ENCODE results near the gene GRID1. TPM values are rescaled to one million over a fixed set of nuclear protein-coding genes. Genes with fewer than 3 reads are reported as not detected.

Gene GRID1
- total RNA-seq, 1 experiment from 2014 or later = not detected

DNA sequence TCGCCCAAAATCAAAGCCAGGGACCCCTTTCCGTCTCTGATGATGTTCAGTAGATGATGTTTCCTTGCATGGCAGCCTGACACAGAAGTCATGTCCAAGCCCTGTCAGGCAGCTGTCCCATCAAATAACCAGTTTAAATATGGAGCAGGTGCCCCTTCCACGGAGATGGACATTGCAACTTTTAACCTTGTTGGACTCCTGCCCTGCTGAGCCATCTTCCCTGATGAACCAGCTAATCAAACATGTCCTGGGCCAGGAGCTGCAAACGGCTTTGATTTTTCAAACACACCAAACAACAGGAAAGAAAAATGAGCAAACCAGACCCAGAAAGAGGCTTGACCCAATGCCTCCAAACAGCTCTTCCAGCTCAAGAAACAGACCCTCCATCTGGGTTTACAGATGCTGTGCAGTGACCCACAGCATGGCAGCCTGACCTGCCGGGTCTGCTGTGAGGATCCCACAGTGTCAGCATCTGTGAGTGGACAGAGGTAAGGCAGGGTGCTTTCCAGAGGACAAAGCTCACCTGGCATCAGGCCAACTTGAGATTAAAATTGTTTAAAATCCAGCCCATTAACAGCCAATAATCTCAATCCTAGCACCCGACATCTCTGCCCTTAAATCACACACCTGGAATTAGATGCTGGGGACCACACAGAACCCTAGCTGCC is 372.6 kb downstream of the GRID1 start:
- intact Hi-C loops (cut with micrococcal nuclease; ENCODE audit: unreplicated experiment) = no loop called here

DNA sequence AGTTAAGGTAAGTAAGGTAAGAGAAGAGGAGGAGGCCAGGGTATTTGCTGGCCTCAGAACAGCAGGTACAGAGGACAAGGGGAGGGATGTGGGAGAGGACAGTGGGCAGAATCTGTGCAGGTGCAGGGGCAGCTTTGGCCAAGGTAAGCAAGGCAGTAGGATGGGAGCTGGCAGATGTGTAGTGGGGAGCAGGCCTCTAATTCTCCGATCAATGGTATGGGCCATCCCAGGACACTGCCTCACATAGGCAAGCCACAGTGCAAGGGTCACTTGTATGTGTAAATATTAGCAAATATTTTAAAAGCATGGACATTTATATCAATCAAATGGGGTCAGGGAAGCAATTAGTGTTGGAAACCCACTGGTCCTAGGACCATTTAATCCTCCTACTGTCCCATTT is 373.5 kb downstream of the GRID1 start:
- ChIA-PET CTCF (no interaction called here), POLR2A (ENCODE audit: unreplicated experiment) (no interaction called here)
- H3K36me3 ChIP-seq (ENCODE audit: low read depth) = no peaks in the 10 kb centered on the region
- no peaks in the 10 kb centered on the region for H3K9me3 ChIP-seq (ENCODE audit: insufficient read depth, low read depth)
- H4K20me1 ChIP-seq (ENCODE audit: insufficient read depth) = no peaks in the 10 kb centered on the region
- H3K79me2 ChIP-seq (ENCODE audit: low read depth) = no peaks in the 10 kb centered on the region
- no peak overlapping the region for H3K4me3 ChIP-seq
- no peak overlapping the region for H2AFZ ChIP-seq
- no TSS peak for BruUV-seq (replicated peaks)
- no peaks in the 10 kb centered on the region for H3K27me3 ChIP-seq (ENCODE audit: insufficient read depth, low read depth)
- H3F3A ChIP-seq (ENCODE audit: insufficient read depth, low read depth) = no peaks in the 10 kb centered on the region
- H3K9me2 ChIP-seq (ENCODE audit: insufficient read depth) = no peaks in the 10 kb centered on the region
- no peak overlapping the region for H3K27ac ChIP-seq
- TF ChIP-seq EZH2 (IDR thresholded peaks at IDR 0.05; ENCODE audit: low read depth) = no peak
- TF ChIP-seq, protein P1, sequence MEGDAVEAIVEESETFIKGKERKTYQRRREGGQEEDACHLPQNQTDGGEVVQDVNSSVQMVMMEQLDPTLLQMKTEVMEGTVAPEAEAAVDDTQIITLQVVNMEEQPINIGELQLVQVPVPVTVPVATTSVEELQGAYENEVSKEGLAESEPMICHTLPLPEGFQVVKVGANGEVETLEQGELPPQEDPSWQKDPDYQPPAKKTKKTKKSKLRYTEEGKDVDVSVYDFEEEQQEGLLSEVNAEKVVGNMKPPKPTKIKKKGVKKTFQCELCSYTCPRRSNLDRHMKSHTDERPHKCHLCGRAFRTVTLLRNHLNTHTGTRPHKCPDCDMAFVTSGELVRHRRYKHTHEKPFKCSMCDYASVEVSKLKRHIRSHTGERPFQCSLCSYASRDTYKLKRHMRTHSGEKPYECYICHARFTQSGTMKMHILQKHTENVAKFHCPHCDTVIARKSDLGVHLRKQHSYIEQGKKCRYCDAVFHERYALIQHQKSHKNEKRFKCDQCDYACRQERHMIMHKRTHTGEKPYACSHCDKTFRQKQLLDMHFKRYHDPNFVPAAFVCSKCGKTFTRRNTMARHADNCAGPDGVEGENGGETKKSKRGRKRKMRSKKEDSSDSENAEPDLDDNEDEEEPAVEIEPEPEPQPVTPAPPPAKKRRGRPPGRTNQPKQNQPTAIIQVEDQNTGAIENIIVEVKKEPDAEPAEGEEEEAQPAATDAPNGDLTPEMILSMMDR (conservative IDR thresholded peaks at IDR 0.05) = no peak
- H3K4me2 ChIP-seq = no peak overlapping the region
- DNase-seq = no peak
- intact Hi-C loops (cut with micrococcal nuclease; ENCODE audit: unreplicated experiment) = no loop called here
- H3K4me1 ChIP-seq (replicated peaks; ENCODE audit: insufficient read depth) = no peaks in the 10 kb centered on the region

More for the DNA sequence above, 372.6 kb downstream of the GRID1 start:
- H3K4me1 ChIP-seq (replicated peaks; ENCODE audit: insufficient read depth) = no peaks in the 10 kb centered on the region
- H3F3A ChIP-seq (ENCODE audit: insufficient read depth, low read depth) = no peaks in the 10 kb centered on the region
- H3K4me2 ChIP-seq = no peak overlapping the region
- TF ChIP-seq EZH2 (IDR thresholded peaks at IDR 0.05; ENCODE audit: low read depth) = no peak
- TF ChIP-seq, protein P1 (conservative IDR thresholded peaks at IDR 0.05) = no peak
- H3K36me3 ChIP-seq (ENCODE audit: low read depth) = no peaks in the 10 kb centered on the region
- no peak overlapping the region for H3K4me3 ChIP-seq
- POLR2A ChIA-PET (ENCODE audit: unreplicated experiment) = no interaction called here
- no peaks in the 10 kb centered on the region for H3K9me2 ChIP-seq (ENCODE audit: insufficient read depth)
- CTCF ChIA-PET = no interaction called here
- H2AFZ ChIP-seq = no peak overlapping the region
- H3K79me2 ChIP-seq (ENCODE audit: low read depth) = no peaks in the 10 kb centered on the region
- no peaks in the 10 kb centered on the region for H3K27me3 ChIP-seq (ENCODE audit: insufficient read depth, low read depth)
- BruUV-seq (replicated peaks) = no TSS peak
- no peaks in the 10 kb centered on the region for H3K9me3 ChIP-seq (ENCODE audit: insufficient read depth, low read depth)
- DNase-seq = no peak
- H3K27ac ChIP-seq = no peak overlapping the region
- H4K20me1 ChIP-seq (ENCODE audit: insufficient read depth) = no peaks in the 10 kb centered on the region

DNA sequence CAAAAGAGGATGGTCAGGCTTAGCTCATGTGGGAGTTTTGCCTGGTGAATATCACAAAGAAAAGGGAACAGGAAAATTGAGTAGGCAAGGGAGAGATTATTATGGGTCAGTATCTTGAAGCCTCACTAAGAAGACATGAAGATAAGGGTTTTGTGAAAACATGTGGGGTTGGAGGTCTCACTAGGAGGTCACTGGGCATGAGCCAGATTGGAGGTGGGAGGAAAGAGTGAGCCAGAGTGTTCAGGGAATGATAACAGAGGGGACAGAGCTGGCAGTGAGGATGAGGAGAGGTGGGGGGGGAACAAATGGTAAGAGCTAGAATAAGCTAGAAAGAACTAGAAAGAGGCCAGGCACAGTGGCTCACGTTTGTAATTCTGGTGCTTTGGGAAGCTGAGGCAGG is 374.3 kb downstream of the GRID1 start:
- CTCF ChIA-PET = no interaction called here
- Histone ChIP-seq H4K20me1 (ENCODE audit: insufficient read depth) (no peaks in the 10 kb centered on the region), H3K27ac (no peak overlapping the region), H3K4me2 (no peak overlapping the region), H3F3A (ENCODE audit: insufficient read depth, low read depth) (no peaks in the 10 kb centered on the region), H3K79me2 (ENCODE audit: low read depth) (no peaks in the 10 kb centered on the region), H3K36me3 (ENCODE audit: low read depth) (no peaks in the 10 kb centered on the region), H3K27me3 (ENCODE audit: insufficient read depth, low read depth) (no peaks in the 10 kb centered on the region), H3K9me3 (ENCODE audit: insufficient read depth, low read depth) (no peaks in the 10 kb centered on the region), H2AFZ (no peak overlapping the region), H3K4me3 (no peak overlapping the region), H3K9me2 (ENCODE audit: insufficient read depth) (no peaks in the 10 kb centered on the region), H3K4me1 (replicated peaks; ENCODE audit: insufficient read depth) (no peaks in the 10 kb centered on the region)
- BruUV-seq (replicated peaks) = no TSS peak
- TF ChIP-seq, protein P1 (conservative IDR thresholded peaks at IDR 0.05) = no peak
- TF ChIP-seq EZH2 (IDR thresholded peaks at IDR 0.05; ENCODE audit: low read depth) = no peak
- POLR2A ChIA-PET (ENCODE audit: unreplicated experiment) = no interaction called here
- no peak for DNase-seq
- intact Hi-C loops (cut with micrococcal nuclease; ENCODE audit: unreplicated experiment) = no loop called here
